K562 (cell line): Measurements from ENCODE around the gene AMDHD2. TPM values are rescaled to one million over a fixed set of nuclear protein-coding genes. Genes with fewer than 3 reads are reported as not detected.
A peak's percentile ranks its signal among the peaks of the same experiment; 100 is the strongest.

ENCODE experiments used
- ATAC-seq: fragments of 200-7000 bp; cut with Tn5 transposase; 3 replicates; pipeline ENCODE4 v1.9.1; 2020; ENCODE audit warnings: moderate library complexity
- BruUV-seq: library from RNA; stranded (reverse); fragments of 400-500 nt; replicated peaks from 2 replicates; lab custom pipeline; 2021; lab: Mats Ljungman, UMichigan
- CTCF ChIA-PET: fragments of 300-600 bp; formaldehyde crosslinking; extraction: SDS; loops from one replicate; lab custom pipeline; 2021; ENCODE audit warnings: low intra/inter-chr PET ratio; lab: Yijun Ruan, JAX
- POLR2A ChIA-PET: fragments of 300-600, 350-650 bp; sonication (Branson Sonifier 250); formaldehyde crosslinking; extraction: SDS; loops from one replicate; lab custom pipeline; 2021; ENCODE audit warnings: antibody characterized with exemption, inconsistent platforms; lab: Yijun Ruan, JAX
- DNase-seq, 4 experiments: peaks; one replicate each; pipeline versions ENCODE4 v3.0.0 to v3.0.0-alpha.2; 2011 to 2018; ENCODE audit warnings: low spot score in 3 of 4, mixed read lengths in 3 of 4; ENCODE audit errors: extremely low read depth in 1 of 4
- FAIRE-seq: peaks from 2 replicates; lab custom pipeline; 2011; peaks lifted over from hg19 to GRCh38; lab: Jason Lieb, UNC
- H2AFZ ChIP-seq: 2 replicates; pipeline ENCODE4 v1.6.0; 2011; ENCODE audit warnings: low read depth, low read length, control low read depth, inconsistent platforms
- H3K27ac ChIP-seq: fragments of 200-600 bp; 3 replicates; pipeline ENCODE4 v1.8.0; 2011; ENCODE audit warnings: low read depth, mild to moderate bottlenecking, control low read depth, inconsistent platforms, low read length, moderate library complexity, mixed read lengths; ENCODE audit errors: extremely low read depth
- H3K27me3 ChIP-seq, 2 experiments: fragments of 300-600 bp in 1 of 2; 2 replicates in 1 of 2; 3 replicates in 1 of 2; pipeline versions ENCODE4 v1.6.0 to v1.8.0; 2011; ENCODE audit warnings: inconsistent platforms in 2 of 2, low read length in 2 of 2, mild to moderate bottlenecking in 1 of 2, mixed read lengths in 1 of 2, moderate library complexity in 1 of 2; ENCODE audit not compliant: control insufficient read depth in 2 of 2, insufficient read depth in 2 of 2
- H3K36me3 ChIP-seq: fragments of 300-600 bp; 3 replicates; pipeline ENCODE4 v1.8.0; 2011; ENCODE audit warnings: mild to moderate bottlenecking, low read length, inconsistent platforms; ENCODE audit not compliant: control insufficient read depth, insufficient read depth
- H3K4me1 ChIP-seq, 2 experiments: fragments of 200-600 bp in 1 of 2; replicated peaks in 1 of 2; 2 replicates in 1 of 2; 3 replicates in 1 of 2; pipeline versions ENCODE4 v1.5.1 to v1.8.0; 2011; ENCODE audit warnings: inconsistent platforms in 2 of 2, low read length in 2 of 2, mild to moderate bottlenecking in 1 of 2, mixed read lengths in 1 of 2, moderate library complexity in 1 of 2; ENCODE audit not compliant: control insufficient read depth in 2 of 2, insufficient read depth in 2 of 2
- H3K4me2 ChIP-seq: 2 replicates; pipeline ENCODE4 v1.6.1; 2011; ENCODE audit warnings: low read length, control low read depth, inconsistent platforms, mixed read lengths; ENCODE audit not compliant: insufficient read depth
- H3K4me3 ChIP-seq: fragments of 200-600 bp; sonication (generic), shearing (Covaris generic); 2 replicates; pipeline ENCODE4 v1.5.1; 2016; ENCODE audit warnings: control low read depth, inconsistent platforms
- H3K79me2 ChIP-seq: fragments of 200-600 bp; 3 replicates; pipeline ENCODE4 v1.8.0; 2011; ENCODE audit warnings: low read length, inconsistent platforms; ENCODE audit not compliant: control insufficient read depth, insufficient read depth
- H3K9ac ChIP-seq, 2 experiments: 2 replicates each; pipeline versions ENCODE4 v1.6.0 to v1.6.1; 2011; ENCODE audit warnings: low read depth in 2 of 2, low read length in 2 of 2, control low read depth in 1 of 2, inconsistent platforms in 1 of 2, mild to moderate bottlenecking in 1 of 2, mixed read lengths in 1 of 2; ENCODE audit not compliant: insufficient read depth in 1 of 2
- H3K9me1 ChIP-seq: one replicate; pipeline ENCODE4 v1.6.0; 2011; ENCODE audit warnings: inconsistent platforms, mild to moderate bottlenecking, low read length, moderate library complexity; ENCODE audit not compliant: control insufficient read depth, insufficient read depth
- H3K9me3 ChIP-seq: replicated peaks from 2 replicates; pipeline ENCODE4 v1.5.1; 2011; ENCODE audit warnings: low read depth, low read length, inconsistent platforms; ENCODE audit not compliant: control insufficient read depth, insufficient read depth
- H4K20me1 ChIP-seq: replicated peaks from 2 replicates; pipeline ENCODE4 v1.6.1; 2011; ENCODE audit warnings: low read length, inconsistent platforms, mixed read lengths; ENCODE audit not compliant: control insufficient read depth, insufficient read depth
- BRD4 ChIP-seq: fragments of 200-600 bp; sonication (generic); IDR thresholded peaks from 2 replicates; pipeline ENCODE4 v1.6.1; 2017; ENCODE audit warnings: inconsistent platforms
- CBX1 ChIP-seq: sonication (generic); IDR thresholded peaks from 2 replicates; pipeline ENCODE4 v1.6.1; 2016; ENCODE audit warnings: antibody characterized with exemption, low read depth, mild to moderate bottlenecking
- CREB1 ChIP-seq, 2 experiments: sonication (generic) in 1 of 2; formaldehyde crosslinking in 1 of 2; IDR thresholded peaks; 2 replicates each; pipeline versions ENCODE4 v1.6.1 to v1.8.0; 2012 to 2022; ENCODE audit warnings: inconsistent platforms in 1 of 2, mild to moderate bottlenecking in 1 of 2, missing genetic modification reagents in 1 of 2, moderate library complexity in 1 of 2
- E2F1 ChIP-seq: sonication (generic); formaldehyde crosslinking; IDR thresholded peaks from 2 replicates; pipeline ENCODE4 v1.8.1; 2023; ENCODE audit warnings: mild to moderate bottlenecking, missing genetic modification reagents, moderate library complexity
- FOXO4 ChIP-seq: fragments of 450-650 bp; formaldehyde crosslinking; IDR thresholded peaks from 2 replicates; pipeline ENCODE4 v1.4.0; 2020; ENCODE audit warnings: mild to moderate bottlenecking, moderate library complexity
- KHSRP ChIP-seq: fragments of 450-650 bp; IDR thresholded peaks from 2 replicates; pipeline ENCODE4 v1.6.1; 2017
- L3MBTL2 ChIP-seq: fragments of 450-650 bp; IDR thresholded peaks from 2 replicates; pipeline ENCODE4 v1.6.1; 2016; ENCODE audit warnings: mild to moderate bottlenecking, moderate library complexity
- LEF1 ChIP-seq: fragments of 450-650 bp; IDR thresholded peaks from 2 replicates; pipeline ENCODE4 v1.6.1; 2016; ENCODE audit warnings: mild to moderate bottlenecking
- MEIS2 ChIP-seq: fragments of 450-650 bp; IDR thresholded peaks from 2 replicates; pipeline ENCODE4 v1.6.1; 2014; ENCODE audit warnings: mild to moderate bottlenecking; ENCODE audit not compliant: partially characterized antibody
- POLR2A ChIP-seq: fragments of 450-650 bp; conservative IDR thresholded peaks from 2 replicates; pipeline ENCODE4 v1.6.1; 2016
- POLR2AphosphoS5 ChIP-seq: IDR thresholded peaks from 2 replicates; pipeline ENCODE4 v1.6.1; 2011; ENCODE audit warnings: mild to moderate bottlenecking, low read depth, low read length, moderate library complexity; ENCODE audit not compliant: control insufficient read depth, insufficient read depth
- POLR2G ChIP-seq: fragments of 200-400 bp; formaldehyde crosslinking; IDR thresholded peaks from 2 replicates; pipeline ENCODE4 v1.6.1; 2017; ENCODE audit warnings: low read depth, mild to moderate bottlenecking, antibody characterized with exemption, low read length, moderate library complexity
- PTTG1 ChIP-seq: fragments of 450-650 bp; IDR thresholded peaks from 2 replicates; pipeline ENCODE4 v1.6.1; 2016; ENCODE audit warnings: low read depth, mild to moderate bottlenecking, missing genetic modification characterization, missing compliant biosample characterization
- TEAD4 ChIP-seq, 2 experiments: sonication (generic) in 1 of 2; formaldehyde crosslinking in 1 of 2; IDR thresholded peaks; 2 replicates each; pipeline versions ENCODE4 v1.6.1 to v1.8.0; 2012 to 2022; ENCODE audit warnings: borderline replicate concordance in 1 of 2, inconsistent platforms in 1 of 2, low read length in 1 of 2, mild to moderate bottlenecking in 1 of 2, missing genetic modification reagents in 1 of 2
- ZBTB9 ChIP-seq: fragments of 450-650 bp; formaldehyde crosslinking; IDR thresholded peaks from 2 replicates; pipeline ENCODE4 v1.4.0; 2020; ENCODE audit warnings: mild to moderate bottlenecking, moderate library complexity
- ZNF696 ChIP-seq: fragments of 250-450 bp; sonication (Bioruptor Pico); conservative IDR thresholded peaks from 2 replicates; pipeline ENCODE4 v1.4.0; 2020; ENCODE audit warnings: mild to moderate bottlenecking, moderate library complexity
- WGBS: fragments of 100-300 bp; shearing (Covaris generic); methylation state at CpG from one replicate; pipeline ENCODE4 v1.1.6; 2016; ENCODE audit warnings: low coverage, mixed read lengths; ENCODE audit not compliant: insufficient coverage; ENCODE audit errors: missing lambda C conversion rate; 5-methylcytosine and 5-hydroxymethylcytosine counted together
- in situ Hi-C: fragments of 300-500 bp; cut with MboI; formaldehyde crosslinking; loops from 4 replicates; pipeline ENCODE4 v1.15.0; 2018; ENCODE audit warnings: inconsistent platforms, mixed read lengths
- intact Hi-C: fragments of 100-400 bp; cut with micrococcal nuclease; formaldehyde crosslinking; loops from 2 replicates; pipeline ENCODE4 v1.14.2; 2022
- polyA plus RNA-seq, 8 experiments: library from polyadenylated mRNA; depleted of rRNA in 4 of 8; stranded (reverse) in 5 of 8; unstranded in 3 of 8; fragments of >200 nt; fragmentation: Nextera tagmentation in 2 of 8; fragmentation: Illumina TruSeq in 1 of 8; extraction: Ambion mirVana in 2 of 8; extraction: Trizol in 1 of 8; gene quantifications; 2 replicates each; pipeline versions ENCODE4 v1.2.1 to v1.2.3, GENCODE V29; 2011 to 2014; ENCODE audit warnings: inconsistent platforms in 1 of 8, missing spikeins in 1 of 8
- total RNA-seq, 7 experiments: library from RNA; depleted of rRNA in 6 of 7; stranded (reverse); fragments of >200 nt in 6 of 7; fragmentation: Illumina TruSeq in 2 of 7; extraction: Trizol in 2 of 7; gene quantifications; 2 replicates each; pipeline versions ENCODE4 v1.2.1 to v1.2.3, GENCODE V29; 2011 to 2021; ENCODE audit warnings: low replicate concordance in 1 of 7

Gene AMDHD2
- total and polyA plus RNA-seq, 9 of the 15 experiments (the other 6 are each of a cell fraction or from before 2014, with no cell fraction given) = 0.38 to 56.9 (median 18.3) TPM; not detected in 1

GRCh38 chr16:2513405-2514332, 6.5 kb upstream of the AMDHD2 start, which contains the start of gene ATP6V0C:
TSS of gene ATP6V0C (plus strand) at chr16:2513952. CDS start at chr16:2514104, 152 bp downstream.
- peak within 1 kb of the TSS; percentile 98 for H3K4me3 ChIP-seq
- H2AFZ ChIP-seq = peak within 1 kb of the TSS; percentile 80
- no TSS peak for BruUV-seq
- peaks cover 55 to 94% of the 10 kb centered on the region in 2 experiments for H3K4me1 ChIP-seq
- ATAC-seq (peak; percentile 88), FAIRE-seq (no peak), DNase-seq (peak; percentile 88 to 96 (median 92))
- H3K9me1 ChIP-seq = peaks cover 4% of the 10 kb centered on the region
- 4% methylated on average over 70 of the region's 122 CpGs for WGBS
- in situ Hi-C loops = no loop called here
- intact Hi-C loops = no loop called here
- H3K79me2 ChIP-seq = peaks cover 56% of the 10 kb centered on the region
- H3K4me2 ChIP-seq = peak within 1 kb of the TSS; percentile 94
- ChIA-PET CTCF (interaction anchor here (1.0 to 1.1 kb wide), 2 partner anchors 11 to 39 kb away, joined by 4 to 5 read pairs; partner anchors contain the start of gene TBC1D24), POLR2A (interaction anchor here (0.6 to 2.1 kb wide), 8 partner anchors 11 to 641 kb away, joined by 3 to 6 read pairs (median 4); no protein-coding TSS in a partner anchor)
- no peaks in the 10 kb centered on the region for H3K9me3 ChIP-seq
- H3K27ac ChIP-seq = peak within 1 kb of the TSS; percentile 96
- H3K9ac ChIP-seq = peak within 1 kb of the TSS; percentile 90 to 96
- peaks cover 32% of the 10 kb centered on the region for H3K36me3 ChIP-seq
- peaks cover 38% of the 10 kb centered on the region for H4K20me1 ChIP-seq
- H3K27me3 ChIP-seq = no peaks in the 10 kb centered on the region
- TF ChIP-seq LEF1 (no peak), CBX1 (0 out of 2 replicates have a peak, but pooled peaks have one; percentile 20), TEAD4 (IDR thresholded peaks at IDR 0.05; ENCODE audit: low read length) (peak; percentile 59), TEAD4 (CRISPR knock-in tag; IDR thresholded peaks at IDR 0.05; ENCODE audit: borderline replicate concordance) (no peak), POLR2A (peak; percentile 92), PTTG1 (tag) (no peak), KHSRP (peak; percentile 65; the same call in 1 of the 2 replicates), MEIS2 (peak; percentile 41), POLR2AphosphoS5 (peak; percentile 90), FOXO4 (CRISPR knock-in tag) (no peak), BRD4 (peak; percentile 69; the same call in 1 of the 2 replicates), POLR2G (peak; percentile 93), E2F1 (CRISPR knock-in tag) (0 out of 2 replicates have a peak, but pooled peaks have one; percentile 24), CREB1 (IDR thresholded peaks at IDR 0.05) (peak; percentile 90), CREB1 (CRISPR knock-in tag; IDR thresholded peaks at IDR 0.05) (peak; percentile 92), L3MBTL2 (peak; percentile 90), ZBTB9 (CRISPR knock-in tag) (0 out of 2 replicates have a peak, but pooled peaks have one; percentile 62), ZNF696 (CRISPR knock-in tag) (no peak)
